OCI-LY3 (cell line): ENCODE measurements around the gene FOCAD.
"Not testable (repeated sequence)": the region's sequence is repeated elsewhere in the genome, so short reads cannot be mapped to it uniquely, and the experiment has no call there.

Experiments used
- EZH2phosphoT487 ChIP-seq: fragments of 200-600 bp; shearing (Covaris generic); IDR thresholded peaks from 2 replicates; pipeline ENCODE4 v1.6.1; 2018; ENCODE audit warnings: antibody characterized with exemption, mixed run types, low read depth
- TF ChIP-seq, protein P1 (sequence below): fragments of 200-600, 300-600 bp; sonication (generic); IDR thresholded peaks from 2 replicates; pipeline ENCODE4 v1.5.1; 2014; ENCODE audit warnings: antibody characterized with exemption, low read length, low read depth

DNA sequence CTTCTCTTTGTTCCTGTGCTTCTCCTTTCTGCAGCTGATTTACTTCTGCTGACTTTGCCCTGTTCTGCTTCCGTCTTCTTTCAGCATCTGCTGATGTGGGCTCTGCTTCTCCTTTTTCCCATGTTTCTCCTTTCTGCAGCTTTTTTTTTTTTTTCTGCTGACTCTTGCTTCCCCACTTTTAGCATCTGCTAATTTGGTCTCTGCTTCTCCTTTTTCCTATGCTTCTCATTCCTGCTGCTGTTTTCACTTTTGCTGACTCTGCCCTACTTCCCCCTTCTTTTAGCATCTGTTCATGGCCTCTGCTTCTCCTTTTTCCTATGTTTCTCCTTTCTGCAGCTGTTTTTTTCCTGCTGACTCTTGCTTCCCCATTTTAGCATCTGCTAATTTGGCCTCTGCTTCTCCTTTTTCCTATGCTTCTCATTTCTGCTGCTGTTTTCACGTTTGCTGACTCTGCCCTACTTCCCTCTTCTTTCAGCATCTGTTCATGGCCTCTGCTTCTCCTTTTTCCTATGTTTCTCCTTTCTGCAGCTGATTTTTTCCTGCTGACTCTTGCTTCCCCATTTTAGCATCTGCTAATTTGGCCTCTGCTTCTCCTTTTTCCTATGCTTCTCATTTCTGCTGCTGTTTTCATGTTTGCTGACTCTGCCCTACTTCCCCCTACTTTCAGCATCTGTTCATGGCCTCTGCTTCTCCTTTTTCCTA lies 289.3 kb downstream of the FOCAD start:
- TF ChIP-seq, protein P1, sequence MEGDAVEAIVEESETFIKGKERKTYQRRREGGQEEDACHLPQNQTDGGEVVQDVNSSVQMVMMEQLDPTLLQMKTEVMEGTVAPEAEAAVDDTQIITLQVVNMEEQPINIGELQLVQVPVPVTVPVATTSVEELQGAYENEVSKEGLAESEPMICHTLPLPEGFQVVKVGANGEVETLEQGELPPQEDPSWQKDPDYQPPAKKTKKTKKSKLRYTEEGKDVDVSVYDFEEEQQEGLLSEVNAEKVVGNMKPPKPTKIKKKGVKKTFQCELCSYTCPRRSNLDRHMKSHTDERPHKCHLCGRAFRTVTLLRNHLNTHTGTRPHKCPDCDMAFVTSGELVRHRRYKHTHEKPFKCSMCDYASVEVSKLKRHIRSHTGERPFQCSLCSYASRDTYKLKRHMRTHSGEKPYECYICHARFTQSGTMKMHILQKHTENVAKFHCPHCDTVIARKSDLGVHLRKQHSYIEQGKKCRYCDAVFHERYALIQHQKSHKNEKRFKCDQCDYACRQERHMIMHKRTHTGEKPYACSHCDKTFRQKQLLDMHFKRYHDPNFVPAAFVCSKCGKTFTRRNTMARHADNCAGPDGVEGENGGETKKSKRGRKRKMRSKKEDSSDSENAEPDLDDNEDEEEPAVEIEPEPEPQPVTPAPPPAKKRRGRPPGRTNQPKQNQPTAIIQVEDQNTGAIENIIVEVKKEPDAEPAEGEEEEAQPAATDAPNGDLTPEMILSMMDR = not testable (repeated sequence)
- TF ChIP-seq EZH2phosphoT487 = not testable (repeated sequence)
